CD4-positive, alpha-beta T cell treated with Interleukin-6 for 4 hours (primary cell): Measurements from ENCODE around the gene SERPING1.
A peak's percentile ranks its signal among the peaks of the same experiment; 100 is the strongest.

Experiments
- DNase-seq: peaks from one replicate; pipeline ENCODE4 v3.0.0-alpha.2; 2020; ENCODE audit warnings: mixed read lengths

SERPING1 gene

GRCh38 chr11:57597461-57597915 lies at the start of gene SERPING1:
SERPING1 (plus strand) TSS chr11:57597685; CDS start chr11:57598271, 586 bp downstream.
- no peak for DNase-seq

DNA sequence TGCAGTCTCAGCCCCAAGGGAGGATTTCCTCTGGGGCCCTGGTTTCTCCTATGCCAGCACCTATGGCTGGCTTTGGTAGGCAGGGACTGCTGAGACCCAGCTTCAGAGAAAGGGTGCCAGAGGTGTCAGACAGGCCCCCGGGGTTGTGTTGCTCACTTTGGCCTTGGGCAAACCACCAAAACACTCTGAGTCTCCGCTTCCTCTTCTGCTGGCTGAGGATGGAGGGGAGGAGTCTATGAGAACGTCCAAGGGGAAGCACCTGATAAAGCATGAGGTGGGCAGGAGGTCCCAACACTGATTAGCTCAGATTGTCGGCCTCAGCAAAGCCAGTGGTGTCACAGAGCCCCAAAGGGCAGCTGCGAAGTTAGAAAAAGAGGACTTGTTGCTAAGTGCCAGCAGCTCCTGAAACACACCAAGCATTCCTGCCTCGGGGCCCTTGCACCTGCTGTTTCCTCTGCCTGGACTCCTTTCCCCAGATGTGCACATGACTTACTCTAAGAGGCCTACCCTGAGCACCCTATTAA lies 49.6 kb upstream of the SERPING1 start:
- no peak for DNase-seq

DNA sequence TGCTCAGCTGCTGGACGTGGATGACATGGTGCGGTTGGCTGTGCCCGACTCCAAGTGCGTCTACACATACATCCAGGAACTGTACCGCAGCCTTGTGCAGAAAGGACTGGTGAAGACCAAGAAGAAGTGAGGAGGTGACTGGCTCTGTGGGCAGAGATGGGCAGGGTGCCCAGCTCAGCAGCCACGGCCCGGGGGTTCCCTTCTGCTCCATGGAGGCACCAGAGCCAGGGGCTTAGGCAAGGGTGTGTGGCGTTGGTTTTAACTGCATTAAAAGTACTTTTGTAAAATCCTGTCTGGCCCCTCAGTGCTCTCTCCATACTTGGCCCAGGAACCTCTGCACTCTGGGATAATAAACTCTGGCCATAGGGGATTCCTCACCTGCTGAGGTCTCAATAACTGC lies 47.5 kb upstream of the SERPING1 start:
- DNase-seq, result no peak

- DNase-seq, result no peak
Observed at GRCh38 chr11:57551941-57552340, 45.5 kb upstream of the SERPING1 start.

GRCh38 chr11:57552479-57552878 lies 45.0 kb upstream of the SERPING1 start:
- DNase-seq, result no peak

GRCh38 chr11:57555393-57555792 lies 42.1 kb upstream of the SERPING1 start:
- no peak for DNase-seq

GRCh38 chr11:57556041-57556440 lies 41.4 kb upstream of the SERPING1 start:
- DNase-seq, result no peak

DNA sequence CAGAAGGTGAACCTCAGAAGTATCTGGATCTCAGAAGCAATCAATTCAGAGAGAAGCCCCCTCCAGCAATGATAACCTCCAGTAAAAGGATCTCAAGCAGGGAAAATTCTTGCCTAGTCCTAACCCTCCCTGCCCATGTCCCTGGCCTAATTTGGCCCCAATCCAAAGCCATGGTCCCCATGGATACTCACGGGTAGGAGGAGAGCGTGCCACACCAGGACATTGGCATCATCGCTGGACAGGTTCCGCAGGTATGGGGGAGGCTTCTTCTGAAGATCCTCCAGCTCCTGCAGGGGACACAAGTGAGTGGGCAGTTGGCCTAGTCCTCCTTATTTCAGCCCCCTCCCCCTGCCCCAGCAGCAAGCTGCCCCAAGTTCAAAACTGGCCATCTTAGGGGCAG lies 37.3 kb upstream of the SERPING1 start:
- DNase-seq, result no peak

- no peak for DNase-seq
Observed at GRCh38 chr11:57562596-57562995, 34.9 kb upstream of the SERPING1 start.

DNA sequence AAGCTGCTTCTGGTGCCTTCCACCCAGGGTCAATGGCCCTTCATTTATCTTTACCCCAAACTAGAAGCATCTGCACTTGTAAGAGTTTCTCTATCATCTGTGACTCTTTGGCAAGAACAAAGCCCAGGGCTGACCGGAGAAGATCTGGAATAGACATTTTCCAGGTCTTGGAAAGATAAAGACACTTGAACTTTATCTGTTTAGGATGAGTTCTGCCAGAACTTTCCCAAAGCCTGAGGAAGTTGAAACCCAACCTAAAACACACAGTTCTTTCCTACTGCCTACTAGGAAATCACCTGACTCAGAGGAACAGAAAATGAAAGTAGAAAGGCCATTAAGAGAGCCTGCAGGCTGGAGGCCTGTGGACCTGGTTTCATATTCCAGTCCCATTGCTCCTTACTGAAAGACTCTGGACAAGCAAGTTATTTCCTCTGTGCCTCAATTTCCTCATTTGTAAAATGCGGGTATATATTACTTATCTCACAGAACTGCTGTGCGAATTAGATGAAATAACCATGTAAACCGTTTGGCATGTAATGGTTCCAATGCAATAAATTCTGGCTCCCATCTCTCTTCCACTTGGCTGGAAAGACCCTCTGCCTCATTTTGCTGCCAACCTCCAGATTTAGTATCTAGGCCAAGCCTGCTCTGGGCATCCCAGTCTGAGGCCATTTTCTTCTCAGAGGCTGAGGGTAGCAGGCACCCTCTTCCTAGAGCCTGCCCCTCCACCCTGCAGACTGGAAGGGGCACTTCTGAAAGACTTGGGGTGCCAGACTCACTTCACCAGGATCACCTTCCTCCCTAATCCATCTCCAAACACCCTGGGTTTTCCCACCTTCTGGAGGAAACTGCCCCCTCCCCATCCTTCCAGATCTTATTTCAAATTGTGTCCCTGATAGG lies 31.2 kb upstream of the SERPING1 start:
- peak; percentile 43 for DNase-seq

- DNase-seq, result peak; percentile 45
Observed at GRCh38 chr11:57566905-57567514, 30.5 kb upstream of the SERPING1 start.

DNA sequence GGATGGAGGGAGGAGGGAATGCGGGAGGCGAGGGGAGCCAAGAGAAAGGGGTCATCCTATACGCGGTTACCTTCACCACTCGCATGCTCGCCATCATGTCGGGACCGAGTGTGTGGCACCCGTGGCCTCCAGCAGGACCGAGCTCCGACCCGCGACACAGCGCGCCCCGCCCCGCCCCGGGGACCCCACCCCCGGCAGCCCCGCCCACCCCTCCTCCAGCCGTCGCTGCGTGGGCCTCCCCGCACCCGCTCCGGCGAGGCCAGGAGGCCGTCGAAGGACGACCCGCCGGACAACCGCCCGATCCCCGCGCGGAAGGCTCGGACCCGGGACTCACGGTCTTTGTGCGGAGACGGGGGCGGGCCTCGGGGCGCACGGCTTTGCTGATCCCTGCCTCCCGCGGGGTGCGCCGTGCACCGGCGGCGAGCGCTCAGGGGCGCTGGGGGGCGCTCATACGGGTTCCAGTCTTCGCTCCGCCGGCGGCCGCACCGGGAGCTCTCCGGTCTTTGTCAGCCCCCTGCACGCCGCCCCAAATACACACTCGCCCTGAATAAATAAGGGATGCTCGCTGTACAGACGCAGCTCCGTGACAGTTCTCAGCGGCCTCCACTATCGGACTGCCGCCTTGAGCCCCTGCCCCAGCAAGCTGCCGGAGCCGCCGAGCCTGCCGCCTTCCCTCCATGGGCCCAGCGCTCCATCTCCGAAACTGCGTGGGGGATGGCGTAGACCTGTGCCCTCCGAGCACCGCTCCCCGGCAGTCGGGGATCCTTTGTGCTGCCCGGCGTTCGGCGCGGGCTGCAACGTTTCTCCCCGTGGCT lies 29.8 kb upstream of the SERPING1 start, which contains the start of gene UBE2L6:
Gene UBE2L6, minus strand, starts transcription at position 158 of the 815 bp plus-strand sequence. Its CDS starts 61 bp downstream, at position 97.
- peak; percentile 77 for DNase-seq

- peak; percentile 92 for DNase-seq
Observed at GRCh38 chr11:57568330-57568766, 29.1 kb upstream of the SERPING1 start.

- no peak for DNase-seq
Observed at GRCh38 chr11:57571606-57572005, 25.9 kb upstream of the SERPING1 start.

DNA sequence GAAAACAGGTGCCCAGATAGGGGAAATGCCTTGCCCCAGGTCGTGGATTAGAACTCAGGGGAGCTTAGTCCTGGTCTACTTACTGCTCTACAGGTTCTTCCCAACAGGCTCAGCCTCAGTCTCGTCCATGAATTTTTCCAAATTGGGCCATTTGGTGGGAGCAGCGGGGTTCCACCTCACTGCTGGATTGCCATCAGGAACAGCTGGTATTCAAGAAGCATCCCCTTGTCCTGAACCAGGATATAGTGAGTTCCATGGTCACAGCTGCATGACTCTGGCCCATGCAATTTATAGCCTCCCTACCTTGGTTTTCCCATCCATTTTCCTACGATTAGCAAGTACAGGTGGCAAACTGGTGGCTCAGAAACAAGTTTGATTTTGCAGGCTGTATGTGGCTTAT lies 23.4 kb upstream of the SERPING1 start:
- DNase-seq, result no peak

DNA sequence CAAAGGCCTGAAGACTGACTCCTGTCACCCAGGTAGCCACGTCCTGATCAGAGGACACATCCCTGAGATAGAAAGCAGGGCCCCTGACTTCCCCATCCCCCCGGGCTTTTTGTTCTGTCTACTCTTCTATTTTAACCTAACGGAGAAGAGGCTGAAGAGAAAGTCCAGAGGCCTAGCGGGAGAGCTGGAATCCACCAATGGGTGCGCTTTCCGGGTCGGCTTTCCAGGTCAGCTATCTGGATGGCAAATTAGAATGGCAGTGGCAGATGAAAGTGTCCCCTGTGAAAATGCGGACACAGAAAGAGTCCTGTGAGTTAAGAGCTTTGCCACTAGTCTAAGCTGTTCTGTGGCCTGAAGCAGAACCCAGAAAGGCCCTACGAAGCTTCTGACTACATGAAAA lies 13.1 kb upstream of the SERPING1 start:
- no peak for DNase-seq

- no peak for DNase-seq
Observed at GRCh38 chr11:57585301-57585700, 12.2 kb upstream of the SERPING1 start.

- no peak for DNase-seq
Observed at GRCh38 chr11:57586711-57587245, 10.7 kb upstream of the SERPING1 start.

DNA sequence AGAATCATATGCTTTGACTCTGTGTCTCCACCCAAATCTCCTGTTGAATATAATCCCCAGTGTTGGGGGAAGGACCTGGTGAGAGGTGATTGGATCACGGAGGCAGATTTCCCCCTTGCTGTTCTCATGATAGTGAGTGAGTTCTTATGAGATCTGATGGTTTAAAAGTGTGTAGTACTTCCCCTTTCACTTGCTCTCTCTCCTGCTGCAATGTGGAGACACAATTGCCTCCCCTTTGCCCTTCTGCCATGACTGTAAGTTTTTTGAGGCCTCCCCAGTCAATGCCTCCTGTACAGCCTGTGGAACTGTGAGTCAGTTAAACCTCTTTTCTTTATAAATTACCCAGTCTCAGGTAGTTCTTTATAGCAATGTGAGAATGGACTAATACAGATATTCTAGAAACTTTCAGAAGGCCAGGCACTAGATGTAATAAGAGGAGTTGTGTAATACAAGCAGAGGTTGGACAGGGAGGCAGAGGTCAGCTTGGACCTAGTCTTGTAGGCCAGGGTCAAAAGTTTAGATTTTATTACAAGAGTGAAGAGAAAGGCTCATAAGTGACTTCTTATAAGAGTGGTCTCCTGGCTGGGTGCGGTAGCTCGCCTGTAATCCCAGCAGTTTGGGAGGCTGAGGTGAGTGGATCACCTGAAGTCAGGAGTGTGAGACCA lies 9.3 kb upstream of the SERPING1 start:
- DNase-seq, result no peak

- no peak for DNase-seq
Observed at GRCh38 chr11:57596266-57596885, 1.1 kb upstream of the SERPING1 start.
